ENCODE data around the gene DOCK8.
"Not testable (repeated sequence)": the region's sequence is repeated elsewhere in the genome, so short reads cannot be mapped to it uniquely, and the experiment has no call there.

DOCK8 gene

DNA sequence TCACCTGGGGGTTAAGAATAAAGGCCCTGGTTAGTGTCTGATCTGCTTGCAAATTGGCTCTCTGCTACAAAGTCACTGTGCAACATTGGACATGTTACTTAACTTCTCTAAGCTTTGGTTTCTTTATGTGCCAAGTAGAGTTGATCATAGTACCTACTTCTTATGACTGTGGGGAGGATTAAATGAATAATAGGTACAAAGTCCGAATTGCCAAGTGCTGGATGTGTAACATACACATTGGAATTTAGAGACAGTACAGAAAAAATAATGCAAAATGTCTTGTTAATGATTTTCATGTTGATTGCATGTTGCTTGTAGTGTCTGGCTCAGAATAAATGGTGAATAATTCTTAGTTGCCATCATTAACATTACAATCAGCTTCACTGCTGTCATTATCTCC, 2.2 kb downstream of the DOCK8 start:
- H3K4me3 ChIP-seq (ENCODE audit: low read length): no peak overlapping the region
- no peaks in the 10 kb centered on the region for H3K36me3 ChIP-seq (ENCODE audit: insufficient read depth, low read length)
- H2AFZ ChIP-seq (ENCODE audit: low read depth, low read length): no peak overlapping the region
- H3K4me1 ChIP-seq (ENCODE audit: insufficient read depth, low read length): no peaks in the 10 kb centered on the region
- no peaks in the 10 kb centered on the region for H3K9me3 ChIP-seq (ENCODE audit: low read length)
- H3K27me3 ChIP-seq (ENCODE audit: insufficient read depth, low read length): peaks cover 59% of the 10 kb centered on the region

GRCh38 chr9:217950-218349, 3.3 kb downstream of the DOCK8 start:
- Histone ChIP-seq H3K36me3 (ENCODE audit: insufficient read depth, low read length) (no peaks in the 10 kb centered on the region), H3K4me1 (ENCODE audit: insufficient read depth, low read length) (no peaks in the 10 kb centered on the region), H3K4me3 (ENCODE audit: low read length) (no peak overlapping the region), H3K27me3 (ENCODE audit: insufficient read depth, low read length) (peaks cover 52% of the 10 kb centered on the region), H3K9me3 (ENCODE audit: low read length) (no peaks in the 10 kb centered on the region), H2AFZ (ENCODE audit: low read depth, low read length) (no peak overlapping the region)

- not testable (repeated sequence) for H2AFZ ChIP-seq (ENCODE audit: low read depth, low read length); H3K36me3 ChIP-seq (ENCODE audit: insufficient read depth, low read length); H3K4me3 ChIP-seq (ENCODE audit: low read length); H3K9me3 ChIP-seq (ENCODE audit: low read length); H3K4me1 ChIP-seq (ENCODE audit: insufficient read depth, low read length)
- peaks cover 43% of the 10 kb centered on the region for H3K27me3 ChIP-seq (ENCODE audit: insufficient read depth, low read length)
Observed at GRCh38 chr9:219036-219435, 4.4 kb downstream of the DOCK8 start.

GRCh38 chr9:219670-220365, 5.2 kb downstream of the DOCK8 start:
- Histone ChIP-seq H3K9me3 (ENCODE audit: low read length) (no peaks in the 10 kb centered on the region), H3K27me3 (ENCODE audit: insufficient read depth, low read length) (peaks cover 37% of the 10 kb centered on the region), H2AFZ (ENCODE audit: low read depth, low read length) (no peak overlapping the region), H3K4me1 (ENCODE audit: insufficient read depth, low read length) (no peaks in the 10 kb centered on the region), H3K36me3 (ENCODE audit: insufficient read depth, low read length) (no peaks in the 10 kb centered on the region), H3K4me3 (ENCODE audit: low read length) (no peak overlapping the region)

- H3K27me3 ChIP-seq (ENCODE audit: insufficient read depth, low read length): peaks cover 19% of the 10 kb centered on the region
- no peaks in the 10 kb centered on the region for H3K9me3 ChIP-seq (ENCODE audit: low read length)
- no peak overlapping the region for H2AFZ ChIP-seq (ENCODE audit: low read depth, low read length)
- H3K4me3 ChIP-seq (ENCODE audit: low read length): no peak overlapping the region
- no peaks in the 10 kb centered on the region for H3K36me3 ChIP-seq (ENCODE audit: insufficient read depth, low read length)
- H3K4me1 ChIP-seq (ENCODE audit: insufficient read depth, low read length): no peaks in the 10 kb centered on the region
Observed at GRCh38 chr9:221989-222776, 7.5 kb downstream of the DOCK8 start.

GRCh38 chr9:223152-223551, 8.5 kb downstream of the DOCK8 start:
- Histone ChIP-seq H3K4me1 (ENCODE audit: insufficient read depth, low read length) (no peaks in the 10 kb centered on the region), H3K36me3 (ENCODE audit: insufficient read depth, low read length) (no peaks in the 10 kb centered on the region), H3K4me3 (ENCODE audit: low read length) (no peak overlapping the region), H3K9me3 (ENCODE audit: low read length) (no peaks in the 10 kb centered on the region), H2AFZ (ENCODE audit: low read depth, low read length) (no peak overlapping the region), H3K27me3 (ENCODE audit: insufficient read depth, low read length) (peaks cover 15% of the 10 kb centered on the region)

DNA sequence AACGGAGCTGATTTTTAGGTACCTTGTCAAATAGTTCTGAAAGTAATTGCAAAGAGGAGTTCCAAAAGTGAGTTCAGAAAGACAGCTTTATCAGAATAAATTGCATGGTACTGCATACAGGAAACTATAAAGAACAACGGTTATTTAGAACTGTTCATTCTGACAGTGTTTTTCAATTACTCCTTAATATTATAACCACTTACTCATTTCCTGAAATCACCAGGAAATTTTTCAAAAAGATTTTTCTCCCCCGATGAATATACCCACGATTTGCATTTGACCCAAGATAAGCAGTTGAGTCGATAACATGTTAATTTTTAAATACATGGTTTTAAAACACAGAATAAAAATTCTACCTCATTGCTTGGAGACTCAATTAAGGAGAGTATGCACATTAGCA, 9.4 kb downstream of the DOCK8 start:
- no peaks in the 10 kb centered on the region for H3K9me3 ChIP-seq (ENCODE audit: low read length)
- H3K36me3 ChIP-seq (ENCODE audit: insufficient read depth, low read length): no peaks in the 10 kb centered on the region
- H3K4me1 ChIP-seq (ENCODE audit: insufficient read depth, low read length): no peaks in the 10 kb centered on the region
- H3K4me3 ChIP-seq (ENCODE audit: low read length): no peak overlapping the region
- peaks cover 13% of the 10 kb centered on the region for H3K27me3 ChIP-seq (ENCODE audit: insufficient read depth, low read length)
- H2AFZ ChIP-seq (ENCODE audit: low read depth, low read length): no peak overlapping the region

DNA sequence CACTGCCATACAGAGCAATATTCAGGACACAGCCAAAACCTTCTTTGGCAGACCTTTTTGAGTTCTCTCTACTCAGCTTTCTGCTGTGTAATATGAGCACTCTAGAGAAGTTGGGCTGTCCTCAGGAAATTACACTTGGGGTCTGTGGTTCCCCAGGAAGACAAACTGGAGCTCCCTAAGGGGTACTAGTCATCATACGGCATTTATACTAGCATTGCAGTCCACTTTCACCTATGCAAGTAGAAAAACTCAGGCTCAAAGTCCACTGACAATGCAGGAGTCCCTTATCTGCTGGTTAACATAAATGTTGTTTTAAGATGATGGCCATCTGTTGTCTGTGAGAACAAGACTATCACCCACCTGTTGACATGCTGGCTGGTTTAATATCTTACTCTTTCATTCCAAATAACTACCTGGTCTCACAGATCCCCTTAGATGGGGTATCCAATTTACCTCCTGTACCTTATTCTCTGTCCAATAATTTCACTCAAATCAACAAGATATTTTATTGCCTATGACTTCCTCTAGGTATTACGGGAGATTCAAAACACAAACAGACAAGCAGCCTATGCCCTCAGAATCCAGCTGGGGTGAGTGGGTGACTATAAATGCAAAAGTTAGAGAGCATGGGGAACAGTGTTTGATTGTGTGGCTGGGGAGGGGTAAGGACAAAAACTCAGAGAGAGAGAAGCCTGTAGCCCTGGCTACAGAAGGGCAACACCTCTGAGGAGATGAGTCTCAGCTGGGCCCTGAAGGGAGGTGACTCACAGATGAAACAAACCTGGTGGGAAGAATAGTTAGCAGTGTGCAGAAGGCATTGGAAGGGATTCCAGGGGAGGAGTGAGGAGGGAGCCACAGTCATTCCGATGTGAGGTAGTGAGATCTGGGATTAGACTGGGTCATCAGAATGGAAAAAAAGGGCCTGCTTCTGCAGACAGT, 10.2 kb downstream of the DOCK8 start:
- peaks cover 10% of the 10 kb centered on the region for H3K27me3 ChIP-seq (ENCODE audit: insufficient read depth, low read length)
- H2AFZ ChIP-seq (ENCODE audit: low read depth, low read length): no peak overlapping the region
- no peaks in the 10 kb centered on the region for H3K36me3 ChIP-seq (ENCODE audit: insufficient read depth, low read length)
- no peaks in the 10 kb centered on the region for H3K4me1 ChIP-seq (ENCODE audit: insufficient read depth, low read length)
- no peak overlapping the region for H3K4me3 ChIP-seq (ENCODE audit: low read length)
- no peaks in the 10 kb centered on the region for H3K9me3 ChIP-seq (ENCODE audit: low read length)

GRCh38 chr9:227860-228259, 13.2 kb downstream of the DOCK8 start:
- H3K9me3 ChIP-seq (ENCODE audit: low read length): no peaks in the 10 kb centered on the region
- peaks cover 7% of the 10 kb centered on the region for H3K27me3 ChIP-seq (ENCODE audit: insufficient read depth, low read length)
- no peak overlapping the region for H3K4me3 ChIP-seq (ENCODE audit: low read length)
- no peaks in the 10 kb centered on the region for H3K4me1 ChIP-seq (ENCODE audit: insufficient read depth, low read length)
- no peak overlapping the region for H2AFZ ChIP-seq (ENCODE audit: low read depth, low read length)
- H3K36me3 ChIP-seq (ENCODE audit: insufficient read depth, low read length): no peaks in the 10 kb centered on the region

DNA sequence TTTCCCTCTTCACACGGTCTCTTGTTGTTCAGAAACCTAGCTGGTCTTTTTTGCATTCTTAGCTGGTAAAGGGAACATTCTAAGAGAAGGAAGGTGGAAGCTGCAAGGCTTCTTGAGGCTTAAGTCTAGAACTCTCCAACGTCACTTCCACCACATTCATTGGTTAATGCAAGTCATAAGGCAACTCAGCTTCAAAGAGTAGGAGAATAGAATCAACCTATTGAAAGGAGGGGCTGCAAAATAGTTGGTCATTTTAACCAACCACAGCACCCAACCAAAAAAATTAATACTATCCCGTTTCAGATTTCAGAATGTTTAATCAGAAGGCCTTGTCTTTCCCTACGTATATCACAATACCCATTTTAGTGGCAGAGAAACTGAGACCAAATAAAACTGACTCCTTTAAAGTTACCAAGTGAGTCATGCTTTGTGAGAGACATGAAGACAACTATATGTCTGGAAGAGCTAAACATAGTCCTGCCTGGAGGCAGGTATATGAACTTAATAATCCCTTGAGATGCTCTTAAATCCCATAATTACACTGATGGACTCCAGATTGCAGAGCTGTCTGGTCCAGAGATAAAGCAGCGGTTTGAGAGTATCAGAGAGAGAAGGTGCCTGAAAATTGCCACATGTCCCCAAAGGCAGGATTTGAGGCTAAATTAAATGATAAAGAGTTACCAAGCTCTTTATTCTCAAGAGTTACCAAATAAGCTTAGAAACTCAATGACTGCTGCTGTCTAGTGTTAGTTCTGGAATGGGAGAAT, 14.4 kb downstream of the DOCK8 start:
- Histone ChIP-seq H3K4me3 (ENCODE audit: low read length) (no peak overlapping the region), H3K36me3 (ENCODE audit: insufficient read depth, low read length) (no peaks in the 10 kb centered on the region), H3K9me3 (ENCODE audit: low read length) (no peaks in the 10 kb centered on the region), H3K27me3 (ENCODE audit: insufficient read depth, low read length) (peaks cover 7% of the 10 kb centered on the region), H3K4me1 (ENCODE audit: insufficient read depth, low read length) (no peaks in the 10 kb centered on the region), H2AFZ (ENCODE audit: low read depth, low read length) (no peak overlapping the region)

- H3K27me3 ChIP-seq (ENCODE audit: insufficient read depth, low read length); H3K36me3 ChIP-seq (ENCODE audit: insufficient read depth, low read length); H3K9me3 ChIP-seq (ENCODE audit: low read length); H2AFZ ChIP-seq (ENCODE audit: low read depth, low read length); H3K4me3 ChIP-seq (ENCODE audit: low read length); H3K4me1 ChIP-seq (ENCODE audit: insufficient read depth, low read length): not testable (repeated sequence)
Observed at GRCh38 chr9:231625-232024, 17.0 kb downstream of the DOCK8 start.

GRCh38 chr9:233708-234107, 19.0 kb downstream of the DOCK8 start:
- H3K4me1 ChIP-seq (ENCODE audit: insufficient read depth, low read length); H2AFZ ChIP-seq (ENCODE audit: low read depth, low read length); H3K27me3 ChIP-seq (ENCODE audit: insufficient read depth, low read length); H3K9me3 ChIP-seq (ENCODE audit: low read length); H3K36me3 ChIP-seq (ENCODE audit: insufficient read depth, low read length); H3K4me3 ChIP-seq (ENCODE audit: low read length): not testable (repeated sequence)

Measured in neuron (in vitro differentiated cells).